ENCODE data around the gene ZNF750. TPM values are rescaled to one million over a fixed set of nuclear protein-coding genes. Genes with fewer than 3 reads are reported as not detected.

ZNF750 gene
- total RNA-seq, 1 donor from 2014 or later = 4.7 TPM

GRCh38 chr17:82780971-82781893, 58.6 kb downstream of the ZNF750 start:
- Histone ChIP-seq H3K4me3 (no peak overlapping the region), H3K27me3 (ENCODE audit: low read depth) (no peaks in the 10 kb centered on the region), H3K27ac (no peak overlapping the region), H3K9me3 (no peaks in the 10 kb centered on the region), H3K4me1 (peaks cover 7% of the 10 kb centered on the region), H3K36me3 (peaks cover 31% of the 10 kb centered on the region)
- ATAC-seq (peak in 1 of 2 donors; percentile 17), DNase-seq (no peak)
- intact Hi-C loops (cut with DNase I) = loop anchor here (10.0 kb wide), 1 partner anchor 134 kb away; no protein-coding TSS in a partner anchor
- TF ChIP-seq, protein P1, sequence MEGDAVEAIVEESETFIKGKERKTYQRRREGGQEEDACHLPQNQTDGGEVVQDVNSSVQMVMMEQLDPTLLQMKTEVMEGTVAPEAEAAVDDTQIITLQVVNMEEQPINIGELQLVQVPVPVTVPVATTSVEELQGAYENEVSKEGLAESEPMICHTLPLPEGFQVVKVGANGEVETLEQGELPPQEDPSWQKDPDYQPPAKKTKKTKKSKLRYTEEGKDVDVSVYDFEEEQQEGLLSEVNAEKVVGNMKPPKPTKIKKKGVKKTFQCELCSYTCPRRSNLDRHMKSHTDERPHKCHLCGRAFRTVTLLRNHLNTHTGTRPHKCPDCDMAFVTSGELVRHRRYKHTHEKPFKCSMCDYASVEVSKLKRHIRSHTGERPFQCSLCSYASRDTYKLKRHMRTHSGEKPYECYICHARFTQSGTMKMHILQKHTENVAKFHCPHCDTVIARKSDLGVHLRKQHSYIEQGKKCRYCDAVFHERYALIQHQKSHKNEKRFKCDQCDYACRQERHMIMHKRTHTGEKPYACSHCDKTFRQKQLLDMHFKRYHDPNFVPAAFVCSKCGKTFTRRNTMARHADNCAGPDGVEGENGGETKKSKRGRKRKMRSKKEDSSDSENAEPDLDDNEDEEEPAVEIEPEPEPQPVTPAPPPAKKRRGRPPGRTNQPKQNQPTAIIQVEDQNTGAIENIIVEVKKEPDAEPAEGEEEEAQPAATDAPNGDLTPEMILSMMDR (IDR thresholded peaks at IDR 0.05) = no peak

DNA sequence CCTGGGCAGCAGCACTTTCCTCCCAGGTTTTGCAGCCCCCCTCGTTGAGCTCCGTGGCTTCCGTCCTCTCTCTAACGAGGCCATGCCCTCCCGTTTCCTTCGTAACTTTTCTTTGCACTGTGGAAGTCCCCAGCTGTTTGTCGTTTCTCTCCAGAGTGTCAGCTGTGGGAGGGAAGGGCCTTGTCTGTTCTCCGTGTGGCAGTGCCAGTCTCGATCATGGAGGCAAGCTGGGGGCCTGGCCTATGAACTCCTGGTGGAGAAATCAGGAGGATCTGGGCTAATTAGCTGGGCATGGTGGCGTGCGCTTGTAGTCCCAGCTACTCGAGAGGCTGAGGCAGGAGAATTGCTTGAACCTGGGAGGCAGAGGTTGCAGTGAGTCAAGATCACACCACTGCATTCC, 59.6 kb downstream of the ZNF750 start:
- intact Hi-C loops (cut with DNase I) = loop anchor here (10.0 kb wide), 1 partner anchor 135 kb away; no protein-coding TSS in a partner anchor

GRCh38 chr17:82779541-82779940, 60.3 kb downstream of the ZNF750 start:
- ATAC-seq = no peak
- H3K4me3 ChIP-seq = no peak overlapping the region
- intact Hi-C loops (cut with DNase I) = no loop called here
- H3K4me1 ChIP-seq = peaks cover 16% of the 10 kb centered on the region
- no peaks in the 10 kb centered on the region for H3K9me3 ChIP-seq
- TF ChIP-seq, protein P1 (IDR thresholded peaks at IDR 0.05) = no peak
- no peaks in the 10 kb centered on the region for H3K27me3 ChIP-seq (ENCODE audit: low read depth)
- no peak overlapping the region for H3K27ac ChIP-seq
- no peak for DNase-seq
- peaks cover 29% of the 10 kb centered on the region for H3K36me3 ChIP-seq

More for the DNA sequence above, 59.6 kb downstream of the ZNF750 start:
- no peaks in the 10 kb centered on the region for H3K9me3 ChIP-seq
- DNase-seq (no peak), ATAC-seq (no peak)
- no peaks in the 10 kb centered on the region for H3K27me3 ChIP-seq (ENCODE audit: low read depth)
- H3K4me1 ChIP-seq = peaks cover 9% of the 10 kb centered on the region
- TF ChIP-seq, protein P1 (IDR thresholded peaks at IDR 0.05) = no peak
- no peak overlapping the region for H3K27ac ChIP-seq
- H3K4me3 ChIP-seq = no peak overlapping the region
- peaks cover 32% of the 10 kb centered on the region for H3K36me3 ChIP-seq

Other genes with a start within 250 kb of the ZNF750 start
- 66.1 TPM for gene WDR45B, start 191.6 kb downstream of the ZNF750 start, total RNA-seq
- gene RAB40B, start 141.3 kb downstream of the ZNF750 start, total RNA-seq = 10.2 TPM
- gene FN3KRP, start 123.3 kb downstream of the ZNF750 start, total RNA-seq = 28.1 TPM
- 27.9 TPM for gene FN3K, start 104.4 kb downstream of the ZNF750 start, total RNA-seq
- gene TBCD, start 88.0 kb downstream of the ZNF750 start, total RNA-seq = 84.8 TPM
- 59.8 TPM for gene METRNL, start 239.6 kb upstream of the ZNF750 start, total RNA-seq